ENCODE measurements around the gene CSF2RB. TPM values are rescaled to one million over a fixed set of nuclear protein-coding genes. Genes with fewer than 3 reads are reported as not detected.

Gene CSF2RB
- total and polyA plus RNA-seq, 11 donors: 0.69 to 39.4 (median 2.3) TPM

- WGBS, 4 donors: 21 to 34% (median 28%) methylated on average over 13 of the region's 13 CpGs
- Histone ChIP-seq H3K27ac (no peak overlapping the region), H3K27me3 (peaks cover 0 to 35% (median 2%) of the 10 kb centered on the region in 9 donors), H3K4me3 (no peak overlapping the region), H3K9me3 (no peaks in the 10 kb centered on the region), H3K36me3 (peaks cover 0 to 34% (median 0%) of the 10 kb centered on the region in 9 donors), H3K4me1 (peaks cover 0 to 42% (median 0%) of the 10 kb centered on the region in 12 donors)
- ATAC-seq: no peak
- no peak for TF ChIP-seq POLR2A (IDR thresholded peaks at IDR 0.05)
- TF ChIP-seq CTCF (IDR thresholded peaks at IDR 0.05): no peak
- intact Hi-C loops (cut with DNase I): no loop called here
- no peak for DNase-seq
These were observed 48.1 kb upstream of the CSF2RB start for GRCh38 chr22:36865346-36865745.

GRCh38 chr22:36867695-36868094, 45.7 kb upstream of the CSF2RB start:
- H3K36me3 ChIP-seq: peaks cover 0 to 53% (median 0%) of the 10 kb centered on the region in 9 donors
- DNase-seq: no peak
- TF ChIP-seq CTCF (IDR thresholded peaks at IDR 0.05) (no peak), POLR2A (IDR thresholded peaks at IDR 0.05) (no peak)
- WGBS, 4 donors: 72 to 88% (median 81%) methylated on average over 5 of the region's 5 CpGs
- H3K27me3 ChIP-seq: peaks cover 0 to 43% (median 4%) of the 10 kb centered on the region in 9 donors
- H3K27ac ChIP-seq: no peak overlapping the region
- H3K9me3 ChIP-seq: no peaks in the 10 kb centered on the region
- no peak overlapping the region for H3K4me3 ChIP-seq
- peaks cover 0 to 25% (median 0%) of the 10 kb centered on the region in 12 donors for H3K4me1 ChIP-seq
- intact Hi-C loops (cut with DNase I): no loop called here
- no peak for ATAC-seq

DNA sequence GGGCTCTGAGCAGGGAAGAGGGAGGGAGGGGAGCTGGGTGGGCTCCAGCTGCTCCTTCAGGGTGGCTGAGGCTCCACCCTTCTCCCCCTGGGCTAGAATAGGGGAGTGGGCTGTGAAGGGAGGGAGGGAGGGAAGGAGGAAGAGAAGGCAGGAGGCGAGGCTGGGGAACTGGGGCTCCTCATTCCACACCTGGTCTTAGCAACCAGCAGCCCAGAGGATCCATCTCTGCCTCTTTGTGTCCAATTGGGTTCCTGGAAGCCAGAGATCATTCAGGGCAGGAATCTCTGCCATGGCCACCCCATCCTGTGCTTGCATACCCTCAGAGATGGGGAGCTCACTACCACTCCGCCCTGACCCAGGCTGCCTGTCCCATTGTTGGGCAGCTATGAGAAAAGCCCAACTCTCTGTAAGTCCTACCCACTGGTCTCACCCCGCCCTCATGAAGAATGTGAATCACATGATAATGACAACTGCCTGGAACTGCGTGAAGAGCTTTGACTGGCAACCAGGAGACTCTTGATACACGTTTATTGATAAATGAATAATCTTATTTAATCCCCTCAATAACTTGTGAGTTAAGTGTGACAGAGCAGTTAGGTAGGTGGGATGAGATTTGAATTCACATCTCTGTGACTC, 44.8 kb upstream of the CSF2RB start:
- H3K36me3 ChIP-seq: peaks cover 0 to 53% (median 0%) of the 10 kb centered on the region in 9 donors
- TF ChIP-seq POLR2A (IDR thresholded peaks at IDR 0.05): no peak
- DNase-seq (no peak), ATAC-seq (no peak)
- no peak overlapping the region for H3K4me3 ChIP-seq
- intact Hi-C loops (cut with DNase I): no loop called here
- peaks cover 0 to 43% (median 4%) of the 10 kb centered on the region in 9 donors for H3K27me3 ChIP-seq
- H3K4me1 ChIP-seq: peaks cover 0 to 24% (median 4%) of the 10 kb centered on the region in 12 donors
- WGBS, 4 donors: 69 to 81% (median 75%) methylated on average over 4 to 5 of the region's 5 CpGs
- no peak overlapping the region for H3K27ac ChIP-seq
- no peaks in the 10 kb centered on the region for H3K9me3 ChIP-seq

GRCh38 chr22:36870250-36870649, 43.2 kb upstream of the CSF2RB start:
- no peak for TF ChIP-seq CTCF (IDR thresholded peaks at IDR 0.05)
- TF ChIP-seq POLR2A (IDR thresholded peaks at IDR 0.05): no peak
- H3K9me3 ChIP-seq: no peaks in the 10 kb centered on the region
- peaks cover 0 to 43% (median 4%) of the 10 kb centered on the region in 9 donors for H3K27me3 ChIP-seq
- H3K36me3 ChIP-seq: peaks cover 0 to 60% (median 0%) of the 10 kb centered on the region in 9 donors
- H3K27ac ChIP-seq: no peak overlapping the region
- 83 to 85% (median 84%) methylated on average over 14 of the region's 14 CpGs for WGBS, 4 donors
- DNase-seq (no peak), ATAC-seq (no peak)
- H3K4me1 ChIP-seq: peaks cover 0 to 21% (median 11%) of the 10 kb centered on the region in 12 donors
- no peak overlapping the region for H3K4me3 ChIP-seq
- intact Hi-C loops (cut with DNase I): loop anchor here in 7 of 10 donors (5.0 to 10.0 kb wide), 3 partner anchors 107 to 175 kb away; no protein-coding TSS in a partner anchor
